ENCODE results near the gene CCDC7. TPM values are rescaled to one million over a fixed set of nuclear protein-coding genes. Genes with fewer than 3 reads are reported as not detected.

CCDC7 gene
- total RNA-seq, 1 donor from 2014 or later, result 24.7 TPM

GRCh38 chr10:32922170-32922569, 476.2 kb downstream of the CCDC7 start:
- intact Hi-C loops (cut with micrococcal nuclease), result no loop called here
- no peak for DNase-seq
- no peak overlapping the region for H3K27ac ChIP-seq (replicated peaks)

DNA sequence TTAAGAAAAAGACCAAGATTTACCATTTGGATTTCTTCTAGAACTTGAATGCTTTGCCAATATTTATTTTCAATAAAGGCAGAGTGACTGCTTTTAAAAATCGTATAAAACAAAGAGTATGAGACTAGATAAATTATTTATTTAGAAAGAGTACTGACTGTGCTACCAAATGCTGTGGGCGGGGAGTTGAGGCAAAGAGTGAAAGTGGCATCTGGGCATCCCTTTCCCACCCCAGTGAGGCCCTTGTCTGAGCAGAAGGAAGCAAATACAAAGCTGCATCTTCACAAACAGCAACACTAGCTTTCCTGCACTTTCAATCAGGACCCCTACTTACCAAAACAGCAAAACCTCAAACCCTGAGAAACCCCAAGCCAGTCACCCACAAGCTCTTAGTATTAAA, 477.2 kb downstream of the CCDC7 start:
- H3K27ac ChIP-seq (replicated peaks), result no peak overlapping the region
- no peak for DNase-seq
- H3K4me1 ChIP-seq, result peaks cover 3% of the 10 kb centered on the region
- H3K36me3 ChIP-seq, result peaks cover 97% of the 10 kb centered on the region
- no peak overlapping the region for H3K4me3 ChIP-seq
- intact Hi-C loops (cut with micrococcal nuclease), result no loop called here
- H3K9me3 ChIP-seq (replicated peaks), result no peaks in the 10 kb centered on the region
- no peaks in the 10 kb centered on the region for H3K27me3 ChIP-seq (ENCODE audit: low read depth)
- TF ChIP-seq CTCF (IDR thresholded peaks at IDR 0.05; ENCODE audit: borderline replicate concordance), result no peak

More at GRCh38 chr10:32922170-32922569, 476.2 kb downstream of the CCDC7 start:
- TF ChIP-seq CTCF (IDR thresholded peaks at IDR 0.05; ENCODE audit: borderline replicate concordance), result no peak
- peaks cover 3% of the 10 kb centered on the region for H3K4me1 ChIP-seq
- H3K36me3 ChIP-seq, result peaks cover 96% of the 10 kb centered on the region
- no peaks in the 10 kb centered on the region for H3K27me3 ChIP-seq (ENCODE audit: low read depth)
- H3K9me3 ChIP-seq (replicated peaks), result no peaks in the 10 kb centered on the region
- no peak overlapping the region for H3K4me3 ChIP-seq

DNA sequence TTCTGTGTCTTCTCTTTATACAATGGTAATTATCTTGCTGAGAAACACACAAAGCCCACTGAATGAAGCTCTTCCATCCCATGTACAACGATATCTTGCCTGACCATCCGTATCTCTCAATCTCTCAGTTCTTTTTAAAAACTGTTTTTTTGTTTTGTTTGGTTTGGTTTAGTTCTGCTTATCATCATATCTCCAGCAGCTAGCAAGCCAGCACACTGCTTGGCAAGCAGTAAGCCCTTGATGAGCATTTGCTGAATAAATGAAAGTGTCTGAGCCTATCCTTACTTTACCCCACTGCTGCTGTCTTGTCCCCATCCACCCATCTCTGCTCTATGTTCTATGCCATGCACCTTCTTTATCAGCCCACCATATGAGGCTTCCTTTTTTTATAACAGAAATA, 477.9 kb downstream of the CCDC7 start:
- peaks cover 9% of the 10 kb centered on the region for H3K4me1 ChIP-seq
- TF ChIP-seq CTCF (IDR thresholded peaks at IDR 0.05; ENCODE audit: borderline replicate concordance), result no peak
- no peaks in the 10 kb centered on the region for H3K27me3 ChIP-seq (ENCODE audit: low read depth)
- H3K9me3 ChIP-seq (replicated peaks), result no peaks in the 10 kb centered on the region
- H3K27ac ChIP-seq (replicated peaks), result no peak overlapping the region
- DNase-seq, result no peak
- peaks cover 95% of the 10 kb centered on the region for H3K36me3 ChIP-seq
- no peak overlapping the region for H3K4me3 ChIP-seq
- intact Hi-C loops (cut with micrococcal nuclease), result no loop called here

Other genes starting within 250 kb of the CCDC7 start
- 17.0 TPM for gene EPC1, start 99.0 kb upstream of the CCDC7 start, total RNA-seq